NT2/D1 (cell line): ENCODE data around the gene TPMT.

Experiments
- SUZ12 ChIP-seq: IDR thresholded peaks from 2 replicates; pipeline ENCODE4 v1.6.1; 2011; ENCODE audit not compliant: insufficient read length, insufficient read depth; ENCODE audit errors: extremely low read depth
- YY1 ChIP-seq: IDR thresholded peaks from 2 replicates; pipeline ENCODE4 v1.6.1; 2011; ENCODE audit not compliant: insufficient read length, insufficient read depth

- TF ChIP-seq SUZ12 (no peak), YY1 (no peak)
Measured at GRCh38 chr6:18117136-18117535, 37.7 kb downstream of the TPMT start.
